Transverse colon (tissue), 4 donors: ENCODE results near the gene TRMU.
"Not testable (repeated sequence)": the region's sequence is repeated elsewhere in the genome, so short reads cannot be mapped to it uniquely, and the experiment has no call there.

Source experiments
- EP300 ChIP-seq: sonication (generic); formaldehyde crosslinking; IDR thresholded peaks from one replicate; pipeline ENCODE4 v1.6.1; 2017; ENCODE audit warnings: antibody characterized with exemption, low read depth
- POLR2AphosphoS5 ChIP-seq, 3 donors: sonication (generic); formaldehyde crosslinking; IDR thresholded peaks; one replicate each; pipeline ENCODE4 v1.6.1; 2016; ENCODE audit warnings: antibody characterized with exemption in 3 of 3
- TF ChIP-seq, protein P1 (sequence below), 5 experiments: fragments of 200-600 bp in 3 of 5; fragments of 450-650 bp in 2 of 5; sonication (generic) in 3 of 5; IDR thresholded peaks; 1 replicate in 2 of 5; 2 replicates in 3 of 5; pipeline ENCODE4 v1.5.1; 2016 to 2017; ENCODE audit warnings: antibody characterized with exemption in 5 of 5, inconsistent platforms in 3 of 5, mild to moderate bottlenecking in 2 of 5, moderate library complexity in 1 of 5

DNA sequence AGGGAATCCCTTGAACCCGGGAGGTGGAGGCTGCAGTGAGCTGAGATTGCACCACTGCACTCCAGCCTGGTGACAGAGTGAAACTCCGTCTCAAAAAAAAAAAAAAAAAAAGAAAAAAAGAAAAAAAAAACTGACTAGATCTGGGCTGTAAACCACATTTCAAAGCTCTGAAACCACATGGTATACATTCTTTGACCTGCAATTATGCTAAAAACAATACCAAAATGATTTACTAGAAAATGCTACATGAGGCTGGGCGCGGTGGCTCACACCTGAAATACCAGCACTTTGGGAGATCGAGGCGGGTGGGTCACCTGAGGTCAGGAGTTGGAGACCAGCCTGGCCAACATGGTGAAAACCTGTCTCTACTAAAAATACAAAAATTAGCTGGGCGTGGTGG is 68.4 kb downstream of the TRMU start:
- TF ChIP-seq, protein P1, sequence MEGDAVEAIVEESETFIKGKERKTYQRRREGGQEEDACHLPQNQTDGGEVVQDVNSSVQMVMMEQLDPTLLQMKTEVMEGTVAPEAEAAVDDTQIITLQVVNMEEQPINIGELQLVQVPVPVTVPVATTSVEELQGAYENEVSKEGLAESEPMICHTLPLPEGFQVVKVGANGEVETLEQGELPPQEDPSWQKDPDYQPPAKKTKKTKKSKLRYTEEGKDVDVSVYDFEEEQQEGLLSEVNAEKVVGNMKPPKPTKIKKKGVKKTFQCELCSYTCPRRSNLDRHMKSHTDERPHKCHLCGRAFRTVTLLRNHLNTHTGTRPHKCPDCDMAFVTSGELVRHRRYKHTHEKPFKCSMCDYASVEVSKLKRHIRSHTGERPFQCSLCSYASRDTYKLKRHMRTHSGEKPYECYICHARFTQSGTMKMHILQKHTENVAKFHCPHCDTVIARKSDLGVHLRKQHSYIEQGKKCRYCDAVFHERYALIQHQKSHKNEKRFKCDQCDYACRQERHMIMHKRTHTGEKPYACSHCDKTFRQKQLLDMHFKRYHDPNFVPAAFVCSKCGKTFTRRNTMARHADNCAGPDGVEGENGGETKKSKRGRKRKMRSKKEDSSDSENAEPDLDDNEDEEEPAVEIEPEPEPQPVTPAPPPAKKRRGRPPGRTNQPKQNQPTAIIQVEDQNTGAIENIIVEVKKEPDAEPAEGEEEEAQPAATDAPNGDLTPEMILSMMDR (IDR thresholded peaks at IDR 0.05), result not testable (repeated sequence)
- TF ChIP-seq EP300; POLR2AphosphoS5 (IDR thresholded peaks at IDR 0.05): not testable (repeated sequence)
